ENCODE data around the gene CDC37.
"Not testable (repeated sequence)": the region's sequence is repeated elsewhere in the genome, so short reads cannot be mapped to it uniquely, and the experiment has no call there.

CDC37 gene

DNA sequence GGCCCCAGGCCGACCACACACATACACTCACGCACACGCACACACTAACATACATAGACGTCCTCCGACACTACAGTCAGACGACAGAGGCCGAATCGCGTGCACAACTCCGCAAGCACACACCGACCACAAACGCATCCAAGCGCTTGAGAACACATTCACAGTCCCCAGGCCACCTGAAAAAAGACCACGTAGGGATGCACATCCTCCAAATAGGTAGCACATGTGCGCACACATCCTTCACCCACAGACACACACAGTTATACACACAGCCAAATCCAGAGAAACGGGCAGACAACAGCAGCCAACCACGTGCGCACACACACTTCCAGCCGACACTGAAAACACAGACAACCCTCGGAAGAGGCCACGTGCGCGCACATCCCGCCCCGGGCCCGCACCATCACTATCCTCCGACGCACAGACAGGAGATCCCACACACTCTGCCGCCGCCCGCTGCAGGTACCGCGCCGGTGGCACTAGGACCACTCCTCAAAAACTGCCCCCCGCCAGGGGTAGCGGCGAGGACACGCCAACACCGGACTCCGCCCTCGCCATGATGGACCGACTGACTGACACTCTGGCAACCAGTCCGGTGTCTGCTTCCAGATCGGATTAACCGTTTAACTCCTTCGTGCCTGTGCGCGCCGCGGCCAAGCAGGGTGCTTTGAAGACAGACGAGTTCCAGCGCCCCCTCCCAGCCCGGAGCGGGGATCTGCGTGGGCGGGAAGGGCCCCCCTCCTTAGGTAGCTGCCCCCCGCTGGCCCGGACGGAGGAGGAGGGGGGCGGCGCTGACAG, 16.5 kb upstream of the CDC37 start:
- no peak for DNase-seq (ENCODE audit: low read depth, low spot score)

DNA sequence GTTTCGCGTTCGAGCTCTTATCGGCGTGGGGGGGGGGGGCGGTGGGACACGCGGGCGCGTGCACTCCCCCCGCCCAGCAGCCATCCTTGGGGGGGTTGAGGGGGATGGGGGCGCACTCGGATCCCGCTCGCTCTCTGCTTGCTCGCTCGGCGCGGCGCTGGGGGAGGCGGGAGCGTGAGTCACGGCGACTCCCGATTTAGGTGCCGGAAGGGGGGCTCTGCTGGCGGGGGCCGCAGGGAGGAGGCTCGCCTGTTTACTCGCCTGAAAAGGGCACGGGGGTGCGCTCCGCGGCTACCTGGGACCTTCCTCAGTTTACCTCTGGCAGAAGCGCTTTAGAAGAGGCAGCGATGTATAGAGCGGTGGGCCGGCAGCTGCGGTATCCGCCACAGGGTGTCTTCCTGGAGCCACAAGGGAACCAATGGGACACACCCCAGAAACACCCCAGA, 15.9 kb upstream of the CDC37 start:
- no peak for DNase-seq (ENCODE audit: low read depth, low spot score)

DNA sequence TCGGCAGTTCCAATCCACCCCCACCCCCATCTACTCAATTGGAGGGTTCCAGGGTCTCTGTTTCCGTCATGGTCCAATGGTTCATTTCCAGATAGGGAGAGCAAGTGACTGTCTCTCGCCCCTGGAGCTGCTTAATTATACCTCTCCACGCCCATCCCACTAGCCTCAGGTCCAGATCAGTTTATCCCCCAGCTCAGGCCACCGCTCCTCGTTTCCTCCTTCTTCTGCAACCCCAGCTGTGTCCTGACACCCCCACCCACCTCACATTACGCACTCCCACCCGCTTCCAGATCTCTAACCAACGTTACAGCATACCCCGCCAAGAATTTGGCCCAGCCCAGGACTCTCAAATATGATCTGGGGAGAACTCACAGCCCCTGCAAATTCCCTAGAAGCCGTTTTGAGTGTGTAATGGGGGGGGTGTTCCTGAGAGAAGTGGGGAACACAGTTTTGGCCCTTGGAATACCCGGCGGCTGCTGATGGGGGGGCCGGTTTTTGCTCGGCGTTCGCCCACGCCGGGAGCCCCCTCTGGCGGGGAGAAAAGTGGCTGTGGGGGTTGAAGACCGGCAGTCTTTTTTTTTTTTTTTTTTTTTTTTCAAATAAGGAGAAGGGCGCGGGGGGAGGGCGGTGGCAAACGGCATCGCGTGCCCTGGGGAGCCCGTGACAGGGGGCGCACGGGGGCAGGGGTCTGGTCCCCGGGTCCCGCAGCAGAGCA, 15.3 kb upstream of the CDC37 start:
- no peak for DNase-seq (ENCODE audit: low read depth, low spot score)

DNA sequence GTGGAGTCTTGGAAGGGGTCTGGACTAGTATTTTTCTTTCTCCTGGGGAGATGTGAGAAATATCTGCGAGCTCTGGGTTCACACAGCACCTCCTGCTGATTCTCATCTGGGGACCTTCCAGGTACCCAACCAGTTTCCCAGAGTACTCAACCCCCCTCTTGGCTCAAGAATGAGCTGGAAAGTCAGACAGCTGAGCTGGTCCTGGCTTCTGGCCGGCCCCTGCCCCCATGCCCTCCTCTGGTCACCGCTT, 14.8 kb upstream of the CDC37 start:
- DNase-seq (ENCODE audit: low read depth, low spot score), result no peak

DNA sequence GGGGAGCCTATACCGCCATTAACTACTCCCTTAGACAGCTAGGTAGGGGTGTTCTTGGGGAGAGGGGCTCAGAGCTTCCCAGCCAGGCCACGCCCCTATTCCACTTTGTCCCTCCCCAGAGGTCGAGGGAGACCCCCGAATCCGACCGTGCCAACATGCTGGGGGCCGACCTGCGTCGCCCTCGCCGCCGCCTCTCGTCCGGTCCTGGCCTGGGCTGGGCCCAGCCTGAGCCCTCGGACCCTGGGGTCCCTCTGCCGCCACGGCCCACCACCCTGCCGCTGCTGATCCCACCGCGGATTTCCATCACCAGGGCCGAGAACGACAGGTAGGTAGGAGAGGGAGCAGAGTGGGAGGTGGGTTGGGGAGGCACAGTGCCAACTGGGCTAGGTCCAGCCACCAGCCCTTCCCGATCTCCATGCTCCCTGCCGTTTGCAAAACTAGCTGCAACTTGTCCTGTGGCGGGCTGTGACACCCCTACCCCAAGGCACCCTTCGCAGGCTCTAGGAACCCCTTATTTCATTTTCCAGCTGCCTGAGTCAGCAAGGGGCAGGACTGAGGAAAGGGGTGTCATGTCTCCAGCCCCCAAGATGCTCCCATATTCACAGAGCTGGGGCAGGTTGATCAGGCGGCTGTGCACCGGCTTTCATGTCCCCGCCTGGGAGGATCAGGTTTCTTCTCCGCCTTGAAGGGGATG, 14.3 kb upstream of the CDC37 start:
- DNase-seq (ENCODE audit: low read depth, low spot score), result no peak

DNA sequence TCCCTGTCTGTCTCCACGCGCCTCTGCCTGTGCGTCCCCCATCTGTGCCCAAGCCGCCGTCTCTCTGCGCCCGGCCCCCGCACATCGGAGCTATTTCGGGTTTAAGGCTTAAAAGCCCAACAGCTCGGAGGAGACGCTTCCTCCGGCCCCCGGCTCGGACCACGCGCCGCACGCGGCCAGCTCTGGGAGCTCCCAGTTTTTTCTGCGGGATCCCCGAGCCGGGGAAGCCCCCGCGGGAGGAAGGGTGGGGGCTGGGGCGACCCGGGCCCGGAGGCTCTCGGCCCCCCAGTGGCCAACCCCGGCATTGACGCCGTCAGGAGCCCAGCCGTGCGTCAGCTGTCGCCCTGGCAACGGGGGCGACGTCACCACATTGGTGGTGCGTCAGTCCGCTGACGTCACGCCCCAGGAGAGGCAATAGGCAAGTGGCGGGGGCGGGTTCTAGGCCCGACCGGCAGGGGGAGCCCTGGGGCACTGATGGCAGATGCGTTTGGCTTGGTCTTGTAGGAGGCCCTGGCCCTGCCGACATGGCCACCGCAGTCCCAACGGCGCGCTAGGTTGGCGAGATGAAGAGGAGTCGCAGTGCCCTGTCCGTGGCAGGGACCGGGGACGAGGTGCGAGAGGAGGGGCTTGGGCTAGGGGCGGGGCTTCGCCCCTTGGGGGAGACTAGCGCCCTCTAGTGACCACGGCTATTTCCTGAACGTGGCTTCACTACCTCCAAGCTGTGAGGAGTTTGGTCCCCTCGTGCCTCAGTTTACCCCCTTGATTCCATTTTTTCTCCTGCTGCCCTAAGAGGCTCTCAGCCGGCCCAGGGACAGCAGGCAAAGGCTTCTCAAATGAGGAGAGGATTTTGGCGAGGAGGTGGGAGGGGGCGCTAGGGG, 13.3 kb upstream of the CDC37 start:
- peak; percentile 78 for DNase-seq (ENCODE audit: low read depth, low spot score)

DNA sequence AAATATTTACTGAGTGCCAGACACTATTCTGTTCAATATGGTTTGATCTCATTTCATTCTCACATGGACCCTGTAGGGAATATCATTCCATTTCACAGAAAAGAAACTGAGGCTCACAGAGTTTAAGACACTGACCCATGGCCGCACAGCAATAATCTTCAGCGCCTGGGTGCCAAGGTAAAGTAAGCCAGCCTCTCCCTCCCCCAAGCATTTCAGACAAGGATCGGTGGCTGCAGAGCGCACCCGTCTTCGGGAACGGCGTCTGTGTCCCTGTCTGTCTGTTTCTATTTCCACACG, 12.7 kb upstream of the CDC37 start:
- no peak for DNase-seq (ENCODE audit: low read depth, low spot score)

DNA sequence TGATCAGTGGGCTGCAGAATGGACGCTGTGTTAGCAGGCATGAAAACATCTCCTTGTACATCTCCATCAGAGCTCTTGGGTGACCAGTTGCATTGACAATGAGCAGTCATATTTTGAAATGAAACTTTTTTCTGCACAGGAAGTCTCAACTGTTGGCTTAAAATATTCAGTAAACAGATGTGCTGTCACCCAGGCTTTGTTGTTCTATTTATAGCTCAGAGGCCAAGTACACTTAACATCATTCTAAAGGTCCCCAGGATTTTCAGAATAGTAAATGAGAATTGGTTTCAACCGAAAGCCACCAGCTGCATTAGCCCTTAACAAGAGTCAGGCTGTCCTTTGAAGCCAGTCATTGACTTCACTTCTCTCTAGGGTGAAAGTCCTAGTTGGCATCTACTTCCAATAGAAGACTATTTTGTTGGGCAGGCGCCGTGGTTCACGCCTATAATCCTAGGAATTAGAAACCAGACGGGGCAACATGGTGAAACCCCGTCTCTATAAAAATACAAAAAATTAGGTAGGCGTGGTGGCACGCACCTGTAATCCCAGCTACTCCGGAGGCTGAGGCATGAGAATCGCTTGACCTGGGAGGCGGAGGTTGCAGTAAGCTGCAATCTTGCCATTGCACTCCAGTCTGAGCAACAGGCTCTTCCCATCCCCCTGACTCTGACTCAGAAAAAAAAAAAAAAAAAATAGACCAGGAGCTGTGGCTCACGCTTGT, 9.1 kb upstream of the CDC37 start:
- DNase-seq (ENCODE audit: low read depth, low spot score), result no peak

DNA sequence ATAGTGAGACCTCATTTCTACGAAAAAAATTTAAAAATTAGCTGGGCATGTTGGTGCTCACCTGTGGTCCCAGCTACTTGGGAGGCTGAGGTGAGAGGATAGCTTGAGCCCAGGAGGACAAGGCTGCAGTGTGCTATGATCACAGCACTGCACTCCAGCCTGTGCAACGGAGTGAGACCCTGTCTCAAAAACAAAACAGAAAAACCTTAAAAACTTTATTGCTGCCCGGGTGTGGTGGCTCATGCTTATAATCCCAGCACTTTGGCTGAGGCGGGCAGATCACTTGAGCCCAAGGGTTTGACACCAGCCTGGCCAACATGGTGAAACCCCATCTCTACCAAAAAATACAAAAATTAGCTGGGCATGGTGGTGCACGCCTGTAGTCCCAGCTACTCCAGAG, 7.9 kb upstream of the CDC37 start:
- DNase-seq (ENCODE audit: low read depth, low spot score), result not testable (repeated sequence)

DNA sequence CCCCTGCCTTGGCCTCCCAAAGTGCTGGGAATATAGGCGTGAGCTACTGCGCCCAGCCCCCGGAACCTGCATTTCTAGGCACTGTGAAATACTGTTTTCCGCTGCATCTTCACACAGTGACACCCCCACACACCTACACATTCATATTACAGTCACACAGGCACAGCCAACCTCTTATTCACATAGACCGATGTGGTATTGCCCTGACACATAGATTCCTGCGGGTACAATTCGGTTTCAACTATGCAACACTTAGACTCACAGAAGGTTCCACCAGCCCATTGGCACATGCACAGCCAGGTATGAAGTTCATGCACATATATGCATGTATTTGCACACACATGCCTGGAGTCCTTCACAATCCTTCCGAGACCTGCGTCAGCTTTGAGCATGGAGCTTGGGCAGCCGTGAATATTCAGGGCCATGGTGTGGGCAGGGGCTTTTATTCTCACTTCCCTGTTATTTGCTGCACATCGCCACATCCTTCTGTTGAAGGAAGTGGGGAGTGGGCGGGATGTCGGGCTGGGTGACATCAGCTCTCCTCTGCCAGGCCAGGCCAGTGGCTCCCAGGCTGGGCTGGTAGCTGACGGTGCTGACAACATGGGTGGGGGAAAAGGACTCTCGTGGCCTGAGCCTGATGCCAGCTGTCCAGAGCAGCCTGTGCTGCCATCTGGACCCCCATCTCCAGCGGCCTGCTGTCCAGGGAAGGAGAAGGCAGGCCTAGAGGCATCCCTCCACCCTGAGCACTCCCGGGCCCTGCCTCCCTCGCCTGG, 5.4 kb upstream of the CDC37 start:
- no peak for DNase-seq (ENCODE audit: low read depth, low spot score)

DNA sequence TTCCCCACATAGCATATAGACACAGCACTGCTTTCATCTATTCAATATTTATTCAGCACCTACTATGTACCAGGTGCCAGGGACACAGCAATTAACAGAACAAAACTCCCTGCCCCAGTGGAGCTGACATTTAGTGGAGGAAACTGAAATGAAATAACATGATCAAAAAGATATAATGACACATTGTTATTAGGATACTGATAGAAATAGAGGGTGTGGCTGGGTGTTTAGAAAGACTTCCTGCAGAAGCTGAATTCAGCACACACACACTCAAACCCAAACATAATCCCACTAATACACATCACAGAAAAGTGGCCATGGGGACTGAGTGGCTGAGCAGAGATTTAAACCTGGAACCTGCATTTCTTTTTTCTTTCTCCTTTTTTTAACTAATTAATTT, 3.8 kb upstream of the CDC37 start:
- no peak for DNase-seq (ENCODE audit: low read depth, low spot score)

DNA sequence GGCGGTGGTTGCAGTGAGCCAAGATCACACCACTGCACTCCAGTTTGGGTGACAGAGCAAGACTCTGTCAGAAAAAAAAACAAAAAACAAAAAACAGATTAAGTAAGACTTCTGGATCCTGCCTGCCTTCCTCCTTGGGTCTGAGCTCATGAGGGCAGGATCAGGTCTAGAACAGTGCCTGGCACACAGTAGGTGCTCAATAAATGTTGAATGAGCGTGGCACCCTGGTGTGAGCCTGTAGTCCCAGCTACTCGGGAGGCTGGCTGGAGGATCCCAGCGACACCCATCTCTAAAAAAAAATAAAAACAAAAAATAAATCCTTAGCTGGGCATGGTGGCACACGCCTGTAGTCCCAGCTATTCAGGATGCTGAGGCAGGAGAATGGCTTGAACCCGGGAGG, 2.8 kb upstream of the CDC37 start:
- DNase-seq (ENCODE audit: low read depth, low spot score), result no peak

DNA sequence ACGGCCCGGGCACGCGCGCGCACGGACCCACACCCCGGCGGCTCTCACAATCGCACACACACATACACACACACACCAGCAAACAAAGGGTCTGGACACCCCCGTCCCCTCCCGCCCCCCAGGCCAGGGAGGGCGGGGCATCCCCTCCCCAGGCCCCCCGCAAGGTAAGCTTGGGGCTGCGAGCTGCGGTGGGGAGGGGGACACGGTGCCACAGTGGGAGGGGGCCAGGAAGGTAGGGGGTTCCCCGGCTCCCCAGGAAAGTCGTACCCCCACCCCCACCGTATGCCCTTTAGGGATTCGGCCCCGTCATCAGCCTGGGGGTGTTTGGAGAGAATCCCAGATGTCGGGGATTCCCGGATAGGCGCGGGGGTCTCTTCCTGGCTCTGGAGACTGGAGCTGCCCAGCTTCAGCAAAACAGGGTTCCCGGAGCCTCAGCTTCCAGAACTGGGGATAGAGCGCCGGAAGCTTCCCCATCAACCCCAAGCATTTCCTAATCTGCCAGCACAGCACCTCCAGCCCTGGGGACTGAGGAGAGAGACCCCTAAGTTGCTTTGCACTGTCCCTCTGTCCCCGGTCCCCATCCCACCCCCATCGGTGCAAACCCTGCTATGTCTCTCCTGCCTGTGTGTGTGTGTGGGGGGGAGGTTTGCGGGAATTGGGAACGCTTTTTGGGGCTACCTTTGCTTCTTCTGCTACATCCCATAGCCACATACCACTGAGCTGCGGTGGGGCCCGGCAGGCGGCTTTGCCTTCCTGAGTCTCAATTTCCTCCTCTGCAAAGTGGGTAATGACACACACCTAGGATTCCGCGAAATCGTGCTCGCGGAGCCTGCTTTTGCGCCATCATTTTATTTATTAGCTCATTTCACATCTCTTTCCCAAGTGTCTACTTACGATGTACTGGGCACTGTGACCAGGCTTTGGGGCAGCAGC, 1.8 kb upstream of the CDC37 start:
- DNase-seq (ENCODE audit: low read depth, low spot score), result no peak

DNA sequence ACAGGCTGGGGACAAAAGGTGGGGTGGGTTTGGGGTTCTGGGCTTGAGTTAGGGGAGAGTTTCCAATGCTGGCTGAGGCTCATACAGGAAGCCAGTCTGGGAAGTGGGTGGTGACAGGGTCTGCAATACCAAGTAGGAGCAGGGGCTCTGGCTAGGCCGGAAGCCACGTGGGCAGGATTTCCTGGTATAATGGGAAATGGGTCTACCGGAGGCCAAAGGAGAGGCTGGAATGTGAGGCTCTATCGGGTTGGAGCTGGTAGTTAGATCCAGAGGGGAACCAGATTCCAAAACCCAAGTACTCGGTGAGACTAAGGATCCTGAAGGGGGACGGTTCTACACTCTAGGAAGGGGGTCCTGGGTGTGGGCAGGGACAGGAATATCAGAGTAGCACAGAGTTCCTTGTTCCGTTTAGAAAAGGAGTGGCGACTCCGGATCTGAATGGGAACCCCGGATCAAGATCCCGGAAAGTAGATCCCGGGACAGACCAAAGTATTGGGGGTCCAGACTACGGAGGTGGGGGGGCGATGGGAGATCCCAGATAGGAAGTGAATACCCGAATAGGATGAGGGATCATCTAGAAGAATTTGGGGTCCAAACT, 802 bp downstream of the CDC37 start:
- DNase-seq (ENCODE audit: low read depth, low spot score), result no peak

DNA sequence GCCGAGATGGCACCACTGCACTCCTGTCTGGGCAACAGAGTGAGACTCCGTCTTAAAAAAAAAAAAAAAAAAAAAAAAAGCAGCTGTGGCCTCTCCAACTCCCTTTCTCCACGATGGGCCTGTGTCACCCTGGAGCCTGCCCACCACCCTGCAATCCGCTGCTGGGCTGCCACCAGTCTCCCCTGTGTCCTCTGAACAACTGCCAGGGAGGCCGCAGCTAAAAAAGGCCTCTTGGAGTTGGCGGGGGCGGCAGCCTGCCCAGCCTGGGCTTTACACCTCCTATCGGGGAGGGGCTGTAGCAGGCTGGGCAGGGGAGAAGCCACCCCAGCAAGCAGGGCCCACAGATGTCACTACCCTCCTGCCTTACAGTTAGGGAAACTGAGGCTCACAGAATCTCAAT, 3.5 kb downstream of the CDC37 start:
- no peak for DNase-seq (ENCODE audit: low read depth, low spot score)

DNA sequence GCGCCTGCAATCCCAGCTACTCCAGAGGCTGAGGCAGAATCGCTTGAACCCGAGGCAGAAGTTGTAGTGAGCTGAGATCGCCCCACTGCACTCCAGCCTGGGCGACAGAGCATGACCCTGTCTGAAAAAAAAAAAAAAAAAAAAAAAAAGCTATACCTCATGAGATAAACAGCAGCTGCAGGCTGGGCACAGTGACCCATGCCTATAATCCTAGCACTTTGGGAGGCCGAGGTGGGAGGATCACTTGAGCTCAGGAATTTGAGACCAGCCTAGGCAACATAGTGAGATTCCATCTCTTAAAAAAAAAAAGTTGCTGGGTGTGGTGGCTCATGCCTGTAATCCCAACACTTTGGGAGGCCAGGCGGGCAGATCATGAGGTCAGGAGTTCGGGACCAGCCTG, 4.0 kb downstream of the CDC37 start:
- DNase-seq (ENCODE audit: low read depth, low spot score), result not testable (repeated sequence)

DNA sequence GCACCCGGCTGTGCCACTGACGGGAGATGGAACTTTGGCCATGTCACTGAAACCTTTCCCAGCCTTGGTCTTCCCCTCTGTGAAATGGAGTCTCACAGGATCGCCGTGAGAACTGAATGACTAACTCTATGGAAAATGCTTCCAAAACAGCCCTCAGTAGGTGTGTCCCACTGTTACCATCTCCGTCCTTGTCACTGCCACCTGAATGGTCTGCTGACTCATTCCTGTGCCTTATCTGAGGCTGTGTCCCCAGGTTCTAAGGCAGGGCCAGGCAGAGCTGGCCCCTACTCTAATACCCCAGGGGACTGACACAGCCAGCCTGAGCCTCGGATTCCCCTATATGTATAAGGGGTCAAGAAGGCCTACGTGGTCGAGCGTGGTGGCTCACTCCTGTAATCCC, 4.5 kb downstream of the CDC37 start:
- no peak for DNase-seq (ENCODE audit: low read depth, low spot score)

DNA sequence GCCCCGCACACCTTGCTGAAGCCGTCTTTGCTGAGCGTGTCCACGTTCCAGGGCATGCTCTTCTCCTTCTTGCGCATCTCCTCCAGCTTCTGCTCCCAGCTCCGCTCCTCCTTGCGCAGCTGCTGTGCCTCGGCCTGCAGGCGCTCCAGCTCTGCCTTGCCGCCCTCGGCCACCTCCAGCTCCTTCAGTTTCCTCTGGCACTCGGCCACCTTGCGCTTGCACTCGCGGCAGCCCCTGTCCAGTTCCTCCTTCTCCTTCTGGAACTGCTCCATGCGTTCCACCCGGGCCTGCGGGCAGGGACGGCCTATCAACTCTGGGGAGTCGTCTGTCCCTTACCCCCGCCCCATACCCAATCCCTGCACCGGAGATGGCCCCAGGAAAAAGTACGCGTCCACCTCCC, 7.4 kb downstream of the CDC37 start:
- no peak for DNase-seq (ENCODE audit: low read depth, low spot score)

DNA sequence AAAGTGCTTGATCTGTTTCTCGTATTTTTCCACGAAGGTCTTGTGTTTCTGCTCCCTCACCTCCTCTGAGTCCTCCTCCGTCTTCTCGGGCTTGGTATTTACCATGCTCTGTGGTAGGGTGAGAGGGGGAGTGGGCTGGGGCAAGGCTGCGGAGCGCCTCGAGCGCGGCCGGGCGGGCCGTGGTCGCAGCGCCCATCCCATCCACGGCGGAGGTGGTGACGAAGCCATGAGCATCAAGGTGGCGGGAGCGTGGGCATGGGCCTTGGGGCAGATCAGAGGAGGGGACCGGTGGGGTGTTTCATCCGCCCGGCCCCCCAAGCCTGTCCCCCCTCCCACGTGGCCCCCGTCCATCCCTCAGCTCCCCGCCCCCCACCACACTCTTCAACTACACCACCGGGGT, 7.9 kb downstream of the CDC37 start:
- no peak for DNase-seq (ENCODE audit: low read depth, low spot score)
